ENCODE measurements around the gene RAP2A. TPM values are rescaled to one million over a fixed set of nuclear protein-coding genes. Genes with fewer than 3 reads are reported as not detected.

The RAP2A gene
- total RNA-seq, 2 experiments from 2014 or later: 39.2 to 45.2 TPM

DNA sequence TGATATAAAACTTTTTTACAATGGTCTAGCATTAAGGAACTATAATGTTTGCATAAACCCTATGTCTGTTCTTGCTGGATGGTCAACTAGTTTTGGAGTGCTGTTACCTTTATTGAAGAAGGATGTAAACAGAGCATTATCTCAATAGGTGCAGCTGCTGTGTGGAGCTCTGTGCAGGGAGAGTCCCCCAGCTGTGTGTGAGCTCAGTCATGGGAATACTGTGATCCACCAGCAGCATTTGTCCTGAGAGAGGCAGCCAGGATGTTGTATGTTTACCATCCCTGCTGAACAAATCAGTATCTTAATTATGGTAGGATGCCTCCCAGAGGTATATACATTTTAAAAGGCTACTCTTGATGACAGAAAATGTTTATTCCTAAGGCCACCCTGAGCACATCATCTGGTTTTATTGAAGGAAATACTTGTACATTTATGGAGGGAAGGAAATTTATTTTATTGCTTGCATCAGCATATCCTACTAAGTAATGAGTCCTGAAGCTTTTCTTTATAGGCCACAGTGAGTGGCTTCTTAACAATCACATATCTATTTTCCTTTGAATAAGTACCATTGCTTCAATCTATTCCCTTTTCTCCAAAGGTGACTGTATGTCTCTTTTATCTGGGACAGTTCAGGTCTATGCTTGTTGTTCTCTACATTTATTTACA, 11.7 kb downstream of the RAP2A start:
- H3K27ac Mint-ChIP-seq: no peak overlapping the region
- no peak for ATAC-seq
- no peaks in the 10 kb centered on the region for H3K9me3 Mint-ChIP-seq (ENCODE audit: low read depth)
- peaks cover 32% of the 10 kb centered on the region for H3K36me3 Mint-ChIP-seq
- H3K27me3 Mint-ChIP-seq: no peaks in the 10 kb centered on the region
- H3K4me1 Mint-ChIP-seq: peaks cover 1% of the 10 kb centered on the region
- no peak for DNase-seq
- no peak overlapping the region for H3K4me3 Mint-ChIP-seq
- CTCF ChIA-PET: interaction anchor here (0.9 kb wide), 1 partner anchor 9 kb away, joined by 3 read pairs; no protein-coding TSS in a partner anchor

DNA sequence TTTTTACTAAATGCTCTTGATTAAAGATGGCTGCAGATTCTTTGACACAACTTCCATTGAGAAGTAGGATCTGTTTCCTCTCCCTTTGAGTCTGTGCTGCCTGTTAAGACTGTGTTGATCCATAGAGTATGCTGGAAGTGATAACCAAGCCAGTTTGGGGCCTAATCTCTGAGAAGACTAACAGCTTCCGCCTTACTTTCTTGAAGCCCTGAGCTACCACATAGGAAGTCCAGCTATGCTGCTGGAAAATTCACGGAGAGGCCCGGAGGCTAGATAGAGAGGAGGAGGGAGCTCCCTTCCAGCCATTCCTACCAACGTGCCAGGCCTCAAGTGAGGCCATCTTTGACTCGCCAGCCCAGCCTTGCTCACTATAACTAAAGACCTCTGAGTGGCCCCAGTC, 12.5 kb downstream of the RAP2A start:
- H3K4me1 Mint-ChIP-seq: peaks cover 1% of the 10 kb centered on the region
- no peaks in the 10 kb centered on the region for H3K27me3 Mint-ChIP-seq
- ATAC-seq: no peak
- H3K36me3 Mint-ChIP-seq: peaks cover 34% of the 10 kb centered on the region
- DNase-seq: no peak
- H3K27ac Mint-ChIP-seq: no peak overlapping the region
- CTCF ChIA-PET: no interaction called here
- no peak overlapping the region for H3K4me3 Mint-ChIP-seq
- H3K9me3 Mint-ChIP-seq (ENCODE audit: low read depth): no peaks in the 10 kb centered on the region

DNA sequence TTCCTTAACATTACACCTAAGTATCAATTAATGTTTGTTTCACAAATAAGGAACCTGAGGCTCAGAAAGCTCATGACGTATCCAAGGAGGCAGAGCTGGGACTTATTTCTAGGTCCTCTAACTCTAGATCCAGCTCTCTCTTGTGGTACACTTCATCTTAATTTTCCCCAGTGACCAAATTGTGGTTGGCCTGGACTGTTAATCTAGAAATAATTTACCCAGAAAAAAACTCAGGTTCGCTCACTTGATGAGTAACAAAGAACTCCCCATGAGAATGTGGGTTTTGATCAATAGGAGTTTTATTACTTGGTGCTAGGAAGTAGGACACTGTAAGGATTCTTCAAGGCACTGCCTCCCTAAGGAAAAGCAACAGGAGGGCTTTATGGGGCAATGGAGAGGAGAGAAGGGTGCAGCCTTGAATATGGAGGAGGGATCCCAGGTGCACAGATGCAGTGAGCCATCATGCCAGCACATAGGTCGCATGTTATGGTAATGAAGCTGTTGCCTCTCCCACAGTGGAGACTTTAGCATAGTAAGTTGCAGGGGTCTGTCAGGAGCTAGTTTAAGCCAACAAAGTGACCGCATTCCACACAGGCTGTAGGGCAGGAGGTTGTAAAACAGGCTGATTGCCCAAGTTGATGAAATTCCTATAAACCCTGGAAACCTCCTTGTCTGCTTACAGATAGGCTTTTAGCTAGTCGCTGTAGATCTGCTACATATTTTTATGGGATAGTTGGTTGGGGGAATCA, 14.7 kb downstream of the RAP2A start:
- no peak for DNase-seq
- Mint-ChIP-seq H3K4me1 (peaks cover 1% of the 10 kb centered on the region), H3K27me3 (no peaks in the 10 kb centered on the region), H3K9me3 (ENCODE audit: low read depth) (no peaks in the 10 kb centered on the region), H3K27ac (no peak overlapping the region), H3K36me3 (peaks cover 50% of the 10 kb centered on the region), H3K4me3 (no peak overlapping the region)
- no peak for ATAC-seq
- CTCF ChIA-PET: interaction anchor here (0.6 to 1.1 kb wide), 2 partner anchors 10 to 38 kb away, joined by 3 read pairs; no protein-coding TSS in a partner anchor

GRCh38 chr13:97454699-97455098, 20.7 kb downstream of the RAP2A start:
- DNase-seq (no peak), ATAC-seq (no peak)
- peaks cover 35% of the 10 kb centered on the region for H3K36me3 Mint-ChIP-seq
- H3K4me3 Mint-ChIP-seq: no peak overlapping the region
- no peak overlapping the region for H3K27ac Mint-ChIP-seq
- CTCF ChIA-PET: no interaction called here
- peaks cover 15% of the 10 kb centered on the region for H3K4me1 Mint-ChIP-seq
- no peaks in the 10 kb centered on the region for H3K27me3 Mint-ChIP-seq
- peaks cover 5% of the 10 kb centered on the region for H3K9me3 Mint-ChIP-seq (ENCODE audit: low read depth)

GRCh38 chr13:97456047-97456446, 22.1 kb downstream of the RAP2A start:
- CTCF ChIA-PET: no interaction called here
- Mint-ChIP-seq H3K36me3 (peaks cover 38% of the 10 kb centered on the region), H3K27me3 (no peaks in the 10 kb centered on the region)

GRCh38 chr13:97459215-97459777, 25.3 kb downstream of the RAP2A start:
- CTCF ChIA-PET: interaction anchor here (1.4 kb wide), 1 partner anchor 11 kb away, joined by 3 read pairs; no protein-coding TSS in a partner anchor
- Mint-ChIP-seq H3K4me1 (peaks cover 30% of the 10 kb centered on the region), H3K27ac (no peak overlapping the region), H3K27me3 (no peaks in the 10 kb centered on the region), H3K36me3 (peaks cover 25% of the 10 kb centered on the region), H3K4me3 (no peak overlapping the region), H3K9me3 (ENCODE audit: low read depth) (peaks cover 5% of the 10 kb centered on the region)
- DNase-seq (no peak), ATAC-seq (no peak)

More at GRCh38 chr13:97456047-97456446, 22.1 kb downstream of the RAP2A start:
- ATAC-seq (no peak), DNase-seq (no peak)
- peaks cover 5% of the 10 kb centered on the region for H3K9me3 Mint-ChIP-seq (ENCODE audit: low read depth)
- no peak overlapping the region for H3K4me3 Mint-ChIP-seq
- no peak overlapping the region for H3K27ac Mint-ChIP-seq
- H3K4me1 Mint-ChIP-seq: peaks cover 27% of the 10 kb centered on the region

DNA sequence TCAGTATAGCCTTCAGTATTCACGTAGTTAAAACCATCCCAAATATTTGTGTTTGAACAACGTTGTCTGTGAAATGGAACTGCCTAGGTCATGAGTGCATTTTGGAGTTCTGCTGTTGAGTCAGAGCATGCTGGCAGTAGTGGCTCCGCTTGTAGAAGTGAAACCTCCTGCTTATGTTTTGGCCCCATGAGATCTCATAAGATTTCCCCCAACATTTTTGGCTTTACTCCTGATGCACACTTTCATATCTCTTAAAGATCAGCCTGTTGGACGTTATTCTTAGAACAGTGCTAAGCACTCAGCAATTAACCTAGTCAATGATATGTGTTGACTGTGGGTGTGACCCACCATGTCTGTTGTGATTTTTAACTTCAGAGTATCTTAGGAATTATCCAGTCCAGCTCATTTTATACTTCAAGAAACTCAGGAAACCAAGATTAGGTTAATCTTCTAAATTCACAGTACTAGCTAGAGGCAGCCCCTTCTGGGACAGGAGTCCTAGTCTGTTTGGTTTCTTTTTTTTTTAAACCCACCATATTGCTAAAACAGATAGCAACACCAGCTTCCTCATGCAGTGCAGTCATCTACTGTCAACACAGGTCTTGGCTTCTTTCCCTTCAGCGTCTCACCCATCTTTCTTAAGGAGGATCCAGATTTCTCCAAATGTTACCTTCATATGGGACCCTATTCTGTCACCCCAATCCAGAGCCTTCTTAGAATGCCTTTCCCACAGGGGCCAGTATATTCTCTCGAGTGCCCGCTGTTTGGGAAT, 26.2 kb downstream of the RAP2A start:
- ATAC-seq: no peak
- CTCF ChIA-PET: no interaction called here
- Mint-ChIP-seq H3K27ac (no peak overlapping the region), H3K27me3 (no peaks in the 10 kb centered on the region), H3K4me3 (no peak overlapping the region), H3K4me1 (peaks cover 30% of the 10 kb centered on the region), H3K36me3 (peaks cover 29% of the 10 kb centered on the region), H3K9me3 (ENCODE audit: low read depth) (peaks cover 2% of the 10 kb centered on the region)
- DNase-seq: no peak

DNA sequence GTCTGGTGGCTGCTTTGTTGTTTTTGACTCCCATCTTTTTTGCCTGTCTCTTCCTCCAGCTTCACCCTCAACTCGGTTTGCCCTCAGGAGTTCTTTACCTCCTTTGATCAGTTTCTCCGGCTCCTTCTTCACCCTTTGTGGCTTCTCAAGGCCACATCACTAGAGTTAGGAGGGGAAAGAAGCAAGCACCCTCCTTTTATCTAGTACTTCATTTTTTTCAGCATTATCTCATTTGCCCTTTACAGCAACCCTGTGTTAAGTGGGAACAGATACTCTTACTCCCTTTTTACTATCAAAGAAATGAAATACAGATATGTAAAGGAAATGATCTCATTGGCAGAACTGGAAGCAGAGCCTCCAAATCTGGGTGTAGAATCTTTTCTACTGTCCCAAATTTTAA, 26.9 kb downstream of the RAP2A start:
- Mint-ChIP-seq H3K36me3 (peaks cover 28% of the 10 kb centered on the region), H3K27me3 (no peaks in the 10 kb centered on the region), H3K4me3 (no peak overlapping the region), H3K27ac (no peak overlapping the region), H3K4me1 (peaks cover 27% of the 10 kb centered on the region), H3K9me3 (ENCODE audit: low read depth) (no peaks in the 10 kb centered on the region)
- DNase-seq: no peak
- CTCF ChIA-PET: no interaction called here
- ATAC-seq: no peak

- Mint-ChIP-seq H3K4me3 (no peak overlapping the region), H3K27ac (no peak overlapping the region), H3K36me3 (peaks cover 29% of the 10 kb centered on the region), H3K9me3 (ENCODE audit: low read depth) (no peaks in the 10 kb centered on the region), H3K27me3 (no peaks in the 10 kb centered on the region), H3K4me1 (peaks cover 16% of the 10 kb centered on the region)
- ATAC-seq: no peak
- CTCF ChIA-PET: no interaction called here
- DNase-seq: no peak
These were observed 30.6 kb downstream of the RAP2A start for GRCh38 chr13:97464561-97464960.

DNA sequence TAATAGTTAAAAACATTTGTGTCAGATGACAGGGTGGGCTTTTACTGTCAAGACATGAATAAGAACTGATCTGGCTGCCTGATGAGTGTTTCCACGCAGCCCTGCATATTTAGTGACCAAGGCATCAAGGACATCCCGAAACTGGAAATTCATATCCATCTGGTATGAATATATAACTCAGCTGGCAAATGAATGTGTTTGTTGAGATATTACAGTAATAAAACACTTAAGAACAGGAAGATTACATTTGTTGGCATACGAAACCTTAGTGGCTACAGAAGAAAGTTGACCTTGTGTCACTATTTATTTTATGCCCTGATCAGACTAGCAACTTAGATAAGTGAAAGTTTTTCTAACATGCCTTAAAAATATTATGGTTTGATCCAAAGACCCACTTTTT, 32.8 kb downstream of the RAP2A start:
- CTCF ChIA-PET: no interaction called here
- DNase-seq (no peak), ATAC-seq (no peak)
- Mint-ChIP-seq H3K4me1 (no peaks in the 10 kb centered on the region), H3K36me3 (peaks cover 26% of the 10 kb centered on the region), H3K9me3 (ENCODE audit: low read depth) (no peaks in the 10 kb centered on the region), H3K27ac (no peak overlapping the region), H3K27me3 (peaks cover 2% of the 10 kb centered on the region), H3K4me3 (no peak overlapping the region)

- DNase-seq (no peak), ATAC-seq (no peak)
- H3K36me3 Mint-ChIP-seq: peaks cover 23% of the 10 kb centered on the region
- no peaks in the 10 kb centered on the region for H3K4me1 Mint-ChIP-seq
- H3K27me3 Mint-ChIP-seq: peaks cover 2% of the 10 kb centered on the region
- H3K9me3 Mint-ChIP-seq (ENCODE audit: low read depth): no peaks in the 10 kb centered on the region
- no peak overlapping the region for H3K27ac Mint-ChIP-seq
- CTCF ChIA-PET: no interaction called here
- H3K4me3 Mint-ChIP-seq: no peak overlapping the region
These were observed 34.4 kb downstream of the RAP2A start for GRCh38 chr13:97468331-97468730.

DNA sequence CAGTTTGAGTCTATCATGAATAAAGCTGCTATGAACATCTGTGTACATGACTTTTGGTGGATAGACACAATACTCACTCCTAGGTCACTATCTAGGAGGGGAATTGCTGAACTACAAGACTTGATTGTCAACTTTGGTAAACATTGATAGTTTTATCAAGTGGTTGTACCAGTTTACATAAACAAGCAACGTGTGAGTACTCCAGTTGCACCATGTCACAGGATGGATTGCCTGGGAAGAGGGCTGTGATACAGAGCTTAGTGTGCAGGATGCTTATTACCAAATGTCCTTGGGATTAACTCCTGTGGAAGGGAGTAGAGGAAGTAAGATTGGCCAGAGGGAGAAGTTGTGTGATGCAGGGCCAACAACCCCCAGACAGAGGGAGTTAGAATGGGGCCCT, 37.7 kb downstream of the RAP2A start:
- CTCF ChIA-PET: no interaction called here
- ATAC-seq (no peak), DNase-seq (no peak)
- Mint-ChIP-seq H3K27me3 (peaks cover 2% of the 10 kb centered on the region), H3K9me3 (ENCODE audit: low read depth) (no peaks in the 10 kb centered on the region), H3K4me3 (no peak overlapping the region), H3K4me1 (no peaks in the 10 kb centered on the region), H3K27ac (no peak overlapping the region), H3K36me3 (peaks cover 4% of the 10 kb centered on the region)

GRCh38 chr13:97474349-97474980, 40.5 kb downstream of the RAP2A start:
- CTCF ChIA-PET: no interaction called here
- Mint-ChIP-seq H3K27me3 (peaks cover 2% of the 10 kb centered on the region), H3K4me1 (no peaks in the 10 kb centered on the region), H3K4me3 (no peak overlapping the region), H3K36me3 (no peaks in the 10 kb centered on the region), H3K27ac (no peak overlapping the region), H3K9me3 (ENCODE audit: low read depth) (no peaks in the 10 kb centered on the region)
- ATAC-seq (no peak), DNase-seq (no peak)
